Measurements from ENCODE around the gene DCTPP1.
"Not testable (repeated sequence)": the region's sequence is repeated elsewhere in the genome, so short reads cannot be mapped to it uniquely, and the experiment has no call there.

The DCTPP1 gene

DNA sequence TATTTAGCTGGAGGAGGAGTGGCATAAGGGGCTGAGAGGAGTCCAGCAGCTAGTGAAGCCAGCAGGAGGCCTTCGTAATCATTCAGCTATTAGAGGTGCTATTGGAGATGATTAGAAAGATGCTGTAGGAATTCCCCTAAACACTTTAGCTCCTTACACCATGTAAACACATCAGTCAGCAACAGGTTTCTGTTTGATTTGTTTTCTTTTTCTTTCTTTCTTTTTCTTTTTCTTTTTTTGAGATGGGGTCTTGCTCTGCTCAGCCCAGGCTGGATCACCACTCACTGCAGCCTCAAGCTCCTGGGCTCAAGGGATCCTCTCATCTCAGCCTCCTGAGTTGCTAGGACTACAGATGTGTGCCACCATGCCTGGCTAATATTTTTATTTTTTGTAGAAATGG is 26.5 kb upstream of the DCTPP1 start:
- no peaks in the 10 kb centered on the region for H3K79me1 ChIP-seq (replicated peaks; ENCODE audit: low read length, poor library complexity, severe bottlenecking)
- no peak overlapping the region for H3K27ac ChIP-seq (ENCODE audit: low read length, poor library complexity, severe bottlenecking)
- H4K8ac ChIP-seq (ENCODE audit: low read length), result no peak overlapping the region
- H2BK5ac ChIP-seq (ENCODE audit: low read depth, low read length, poor library complexity, severe bottlenecking), result no peak overlapping the region
- H2BK15ac ChIP-seq (ENCODE audit: low read depth, poor library complexity, severe bottlenecking), result no peak overlapping the region
- DNase-seq, result no peak
- no peak overlapping the region for H2BK120ac ChIP-seq (ENCODE audit: low read depth, low read length)
- H3K36me3 ChIP-seq (ENCODE audit: control insufficient read depth in 1 of 2, insufficient read depth in 2 of 2, low read depth in 1 of 2, low read length in 2 of 2), result no peaks in the 10 kb centered on the region
- H2BK12ac ChIP-seq (ENCODE audit: low read length in 2 of 2), result no peak overlapping the region
- H3K4me2 ChIP-seq (ENCODE audit: low read length, poor library complexity, severe bottlenecking), result no peak overlapping the region
- no peak overlapping the region for H3K4ac ChIP-seq (ENCODE audit: low read depth in 1 of 2, low read length in 2 of 2)
- no peak overlapping the region for H3K18ac ChIP-seq (ENCODE audit: low read depth in 1 of 2, low read length in 2 of 2)
- H3K4me3 ChIP-seq (ENCODE audit: insufficient read depth in 1 of 2, low read depth in 1 of 2, low read length in 2 of 2), result no peak overlapping the region
- H2AK5ac ChIP-seq (ENCODE audit: low read length, severe bottlenecking), result no peak overlapping the region
- H3K27me3 ChIP-seq (ENCODE audit: control insufficient read depth in 1 of 2, insufficient read depth in 1 of 2, low read length in 2 of 2), result peaks cover 4 to 9% of the 10 kb centered on the region in 2 experiments
- peaks cover 2% of the 10 kb centered on the region for H3K4me1 ChIP-seq (ENCODE audit: control insufficient read depth, insufficient read depth, low read depth, low read length)
- no peak overlapping the region for H3K14ac ChIP-seq (ENCODE audit: low read length in 2 of 2)
- H3K23ac ChIP-seq (ENCODE audit: low read length in 2 of 2), result no peak overlapping the region
- H4K91ac ChIP-seq (ENCODE audit: low read length), result no peak overlapping the region
- WGBS, result no CpG with 5 or more reads among the region's 1 CpG
- H3K9me3 ChIP-seq (ENCODE audit: control insufficient read depth, low read length), result no peaks in the 10 kb centered on the region
- no peak overlapping the region for H2AFZ ChIP-seq (ENCODE audit: low read depth, low read length)
- H3K9ac ChIP-seq (ENCODE audit: low read length), result no peak overlapping the region

DNA sequence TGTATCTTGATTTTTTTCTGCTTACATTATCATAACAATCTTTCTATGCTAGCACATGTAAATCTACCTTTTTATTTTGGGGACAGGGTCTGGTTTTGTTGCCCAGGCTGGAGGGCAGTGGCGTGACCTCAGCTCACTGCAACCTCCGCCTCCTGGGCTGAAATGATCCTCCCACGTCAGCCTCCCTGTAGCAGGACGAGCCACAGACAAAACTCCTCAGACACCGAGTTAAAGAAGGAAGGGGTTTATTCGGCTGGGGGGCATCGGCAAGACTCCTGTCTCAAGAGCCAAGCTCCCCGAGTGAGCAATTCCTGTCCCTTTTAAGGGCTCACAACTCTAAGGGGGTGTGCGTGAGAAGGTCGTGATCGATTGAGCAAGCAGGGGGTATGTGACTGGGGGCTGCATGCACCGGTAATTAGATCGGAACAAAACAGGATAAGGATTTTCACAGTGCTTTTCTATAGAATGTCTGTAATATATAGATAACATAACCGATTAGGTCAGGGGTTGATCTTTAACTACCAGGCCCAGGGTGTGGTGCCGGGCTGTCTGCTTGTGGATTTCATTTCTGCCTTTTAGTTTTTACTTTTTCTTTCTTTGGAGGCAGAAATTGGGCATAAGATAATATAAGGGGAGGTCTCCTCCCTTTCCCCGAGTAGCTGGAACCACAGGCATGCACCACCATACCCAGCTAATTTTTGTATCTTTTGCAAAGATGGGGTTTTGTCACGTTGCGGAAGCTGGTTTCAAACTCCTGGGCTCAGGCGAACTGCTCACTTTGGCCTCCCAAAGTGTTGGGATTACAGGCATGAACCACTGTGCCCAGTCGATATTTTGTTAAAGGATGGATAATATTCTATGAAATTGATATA is 23.1 kb upstream of the DCTPP1 start:
- H3K23ac ChIP-seq (ENCODE audit: low read length in 2 of 2); H4K91ac ChIP-seq (ENCODE audit: low read length); H2AFZ ChIP-seq (ENCODE audit: low read depth, low read length); H3K36me3 ChIP-seq (ENCODE audit: control insufficient read depth in 1 of 2, insufficient read depth in 2 of 2, low read depth in 1 of 2, low read length in 2 of 2); H3K4me1 ChIP-seq (ENCODE audit: control insufficient read depth, insufficient read depth, low read depth, low read length); H3K9ac ChIP-seq (ENCODE audit: low read length); H2BK5ac ChIP-seq (ENCODE audit: low read depth, low read length, poor library complexity, severe bottlenecking); H3K27me3 ChIP-seq (ENCODE audit: control insufficient read depth in 1 of 2, insufficient read depth in 1 of 2, low read length in 2 of 2); H3K4ac ChIP-seq (ENCODE audit: low read depth in 1 of 2, low read length in 2 of 2); H3K4me2 ChIP-seq (ENCODE audit: low read length, poor library complexity, severe bottlenecking); H3K9me3 ChIP-seq (ENCODE audit: control insufficient read depth, low read length); H3K79me1 ChIP-seq (replicated peaks; ENCODE audit: low read length, poor library complexity, severe bottlenecking); H3K18ac ChIP-seq (ENCODE audit: low read depth in 1 of 2, low read length in 2 of 2); H2BK15ac ChIP-seq (ENCODE audit: low read depth, poor library complexity, severe bottlenecking); H3K14ac ChIP-seq (ENCODE audit: low read length in 2 of 2); H2BK120ac ChIP-seq (ENCODE audit: low read depth, low read length); DNase-seq; H2AK5ac ChIP-seq (ENCODE audit: low read length, severe bottlenecking); H4K8ac ChIP-seq (ENCODE audit: low read length); H3K4me3 ChIP-seq (ENCODE audit: insufficient read depth in 1 of 2, low read depth in 1 of 2, low read length in 2 of 2); H2BK12ac ChIP-seq (ENCODE audit: low read length in 2 of 2); H3K27ac ChIP-seq (ENCODE audit: low read length, poor library complexity, severe bottlenecking): not testable (repeated sequence)
- 78% methylated on average over 19 of the region's 20 CpGs for WGBS

DNA sequence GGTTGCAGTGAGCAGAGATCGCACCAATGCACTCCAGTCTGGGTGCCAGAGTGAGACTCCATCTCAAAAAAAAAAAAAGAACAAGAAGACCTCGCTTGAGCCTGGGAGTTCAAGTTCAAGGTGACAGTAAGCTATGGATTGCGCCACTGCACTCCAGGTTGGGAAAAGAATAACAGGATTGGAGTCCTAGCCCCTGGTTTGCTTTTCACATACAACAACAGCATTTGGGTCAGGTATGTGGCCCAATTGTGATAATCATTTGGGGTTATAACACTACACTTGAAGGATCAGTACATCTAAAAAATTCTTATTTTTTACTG is 19.2 kb upstream of the DCTPP1 start:
- Histone ChIP-seq H3K27ac (ENCODE audit: low read length, poor library complexity, severe bottlenecking) (no peak overlapping the region), H3K23ac (ENCODE audit: low read length in 2 of 2) (no peak overlapping the region), H3K14ac (ENCODE audit: low read length in 2 of 2) (no peak overlapping the region), H2AK5ac (ENCODE audit: low read length, severe bottlenecking) (no peak overlapping the region), H2BK5ac (ENCODE audit: low read depth, low read length, poor library complexity, severe bottlenecking) (no peak overlapping the region), H3K9me3 (ENCODE audit: control insufficient read depth, low read length) (no peaks in the 10 kb centered on the region), H3K27me3 (ENCODE audit: control insufficient read depth in 1 of 2, insufficient read depth in 1 of 2, low read length in 2 of 2) (peaks cover under 1 to 2% of the 10 kb centered on the region in 2 experiments), H3K4me1 (ENCODE audit: control insufficient read depth, insufficient read depth, low read depth, low read length) (peaks cover 7% of the 10 kb centered on the region), H4K8ac (ENCODE audit: low read length) (no peak overlapping the region), H2BK12ac (ENCODE audit: low read length in 2 of 2) (no peak overlapping the region), H3K18ac (ENCODE audit: low read depth in 1 of 2, low read length in 2 of 2) (no peak overlapping the region), H3K9ac (ENCODE audit: low read length) (no peak overlapping the region), H2BK120ac (ENCODE audit: low read depth, low read length) (no peak overlapping the region), H2AFZ (ENCODE audit: low read depth, low read length) (no peak overlapping the region), H3K36me3 (ENCODE audit: control insufficient read depth in 1 of 2, insufficient read depth in 2 of 2, low read depth in 1 of 2, low read length in 2 of 2) (peaks cover 4 to 8% of the 10 kb centered on the region in 2 experiments), H3K4me2 (ENCODE audit: low read length, poor library complexity, severe bottlenecking) (no peak overlapping the region), H2BK15ac (ENCODE audit: low read depth, poor library complexity, severe bottlenecking) (no peak overlapping the region), H3K4me3 (ENCODE audit: insufficient read depth in 1 of 2, low read depth in 1 of 2, low read length in 2 of 2) (no peak overlapping the region), H4K91ac (ENCODE audit: low read length) (no peak overlapping the region), H3K79me1 (replicated peaks; ENCODE audit: low read length, poor library complexity, severe bottlenecking) (peaks cover 5% of the 10 kb centered on the region), H3K4ac (ENCODE audit: low read depth in 1 of 2, low read length in 2 of 2) (no peak overlapping the region)
- DNase-seq, result no peak
- WGBS, result 81% methylated on average over 3 of the region's 3 CpGs

DNA sequence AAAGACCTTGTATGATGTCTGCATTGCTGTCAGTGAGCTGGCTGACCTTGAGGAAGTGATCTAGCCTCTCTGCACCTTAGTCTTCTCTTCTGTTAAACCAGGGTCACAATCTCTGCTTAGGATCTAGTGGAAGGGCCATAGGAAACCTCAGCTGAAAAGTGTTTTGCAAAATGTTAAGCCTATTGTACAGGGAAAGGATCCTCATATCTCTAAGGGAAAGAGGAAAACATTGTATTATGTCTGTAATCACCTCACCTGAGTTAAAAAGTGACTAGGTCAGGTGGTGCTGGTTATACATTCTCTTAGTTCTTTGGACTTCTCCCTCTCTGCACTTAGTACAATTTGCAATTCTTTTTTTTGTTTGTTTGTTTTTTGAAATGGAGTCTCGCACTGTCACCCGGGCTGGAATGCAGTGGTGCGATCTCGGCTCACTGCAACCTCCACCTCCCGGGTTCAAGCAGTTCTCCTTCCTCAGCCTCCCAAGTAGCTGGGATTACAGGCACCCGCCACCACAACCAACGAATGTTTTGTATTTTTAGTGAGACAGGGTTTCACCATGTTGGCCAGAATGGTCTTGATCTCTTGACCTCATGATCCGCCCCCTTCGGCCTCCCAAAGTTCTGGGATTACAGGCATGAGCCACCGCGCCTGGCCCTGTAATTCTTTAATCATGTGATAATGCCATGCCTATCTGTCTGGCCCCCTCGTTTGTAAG is 17.8 kb upstream of the DCTPP1 start:
- no peaks in the 10 kb centered on the region for H3K27me3 ChIP-seq (ENCODE audit: control insufficient read depth in 1 of 2, insufficient read depth in 1 of 2, low read length in 2 of 2)
- H2BK15ac ChIP-seq (ENCODE audit: low read depth, poor library complexity, severe bottlenecking), result no peak overlapping the region
- H3K36me3 ChIP-seq (ENCODE audit: control insufficient read depth in 1 of 2, insufficient read depth in 2 of 2, low read depth in 1 of 2, low read length in 2 of 2), result peaks cover 4 to 20% of the 10 kb centered on the region in 2 experiments
- no peak overlapping the region for H2BK5ac ChIP-seq (ENCODE audit: low read depth, low read length, poor library complexity, severe bottlenecking)
- no peak overlapping the region for H2AK5ac ChIP-seq (ENCODE audit: low read length, severe bottlenecking)
- no peak for DNase-seq
- H3K18ac ChIP-seq (ENCODE audit: low read depth in 1 of 2, low read length in 2 of 2), result no peak overlapping the region
- H3K14ac ChIP-seq (ENCODE audit: low read length in 2 of 2), result no peak overlapping the region
- no peak overlapping the region for H3K27ac ChIP-seq (ENCODE audit: low read length, poor library complexity, severe bottlenecking)
- H3K23ac ChIP-seq (ENCODE audit: low read length in 2 of 2), result no peak overlapping the region
- no peak overlapping the region for H3K4me3 ChIP-seq (ENCODE audit: insufficient read depth in 1 of 2, low read depth in 1 of 2, low read length in 2 of 2)
- peaks cover 7% of the 10 kb centered on the region for H3K4me1 ChIP-seq (ENCODE audit: control insufficient read depth, insufficient read depth, low read depth, low read length)
- no peaks in the 10 kb centered on the region for H3K9me3 ChIP-seq (ENCODE audit: control insufficient read depth, low read length)
- H4K8ac ChIP-seq (ENCODE audit: low read length), result no peak overlapping the region
- H3K79me1 ChIP-seq (replicated peaks; ENCODE audit: low read length, poor library complexity, severe bottlenecking), result peaks cover 11% of the 10 kb centered on the region
- no peak overlapping the region for H2BK12ac ChIP-seq (ENCODE audit: low read length in 2 of 2)
- 91% methylated on average over 12 of the region's 12 CpGs for WGBS
- no peak overlapping the region for H2BK120ac ChIP-seq (ENCODE audit: low read depth, low read length)
- H2AFZ ChIP-seq (ENCODE audit: low read depth, low read length), result no peak overlapping the region
- no peak overlapping the region for H3K4ac ChIP-seq (ENCODE audit: low read depth in 1 of 2, low read length in 2 of 2)
- no peak overlapping the region for H3K4me2 ChIP-seq (ENCODE audit: low read length, poor library complexity, severe bottlenecking)
- no peak overlapping the region for H4K91ac ChIP-seq (ENCODE audit: low read length)
- H3K9ac ChIP-seq (ENCODE audit: low read length), result no peak overlapping the region

Data from mesenchymal stem cell (in vitro differentiated cells and primary cell).